NCI-H446 (cell line): ENCODE data around the gene TMEM184B.
A peak's percentile ranks its signal among the peaks of the same experiment; 100 is the strongest.
"Not testable (repeated sequence)": the region's sequence is repeated elsewhere in the genome, so short reads cannot be mapped to it uniquely, and the experiment has no call there.

Experiments used
- DNase-seq, 2 experiments: peaks; one replicate each; lab custom pipeline; 2025; lab: John Stamatoyannopoulos, UW

TMEM184B gene

GRCh38 chr22:38249301-38249700, 23.5 kb downstream of the TMEM184B start:
- DNase-seq, result no peak

DNA sequence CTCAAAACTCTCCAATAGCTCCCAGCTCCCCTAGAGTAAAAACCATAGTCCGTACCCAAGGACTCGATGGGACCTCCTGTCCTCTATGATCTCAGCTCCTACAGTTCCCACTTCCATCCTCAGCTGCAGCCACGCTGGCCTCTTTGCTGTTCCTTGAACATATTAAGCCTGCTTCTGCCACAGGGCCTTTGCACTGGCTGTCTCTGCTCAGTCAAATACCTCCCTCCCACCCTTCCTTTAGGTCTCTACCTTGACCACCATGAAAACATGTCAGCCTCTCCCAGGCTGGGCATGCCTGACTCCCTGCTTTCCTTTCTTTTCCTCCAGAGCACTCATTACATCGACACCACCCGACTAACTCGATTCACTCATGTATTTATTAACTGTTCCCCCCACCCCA, 24.5 kb downstream of the TMEM184B start:
- DNase-seq, result no peak

DNA sequence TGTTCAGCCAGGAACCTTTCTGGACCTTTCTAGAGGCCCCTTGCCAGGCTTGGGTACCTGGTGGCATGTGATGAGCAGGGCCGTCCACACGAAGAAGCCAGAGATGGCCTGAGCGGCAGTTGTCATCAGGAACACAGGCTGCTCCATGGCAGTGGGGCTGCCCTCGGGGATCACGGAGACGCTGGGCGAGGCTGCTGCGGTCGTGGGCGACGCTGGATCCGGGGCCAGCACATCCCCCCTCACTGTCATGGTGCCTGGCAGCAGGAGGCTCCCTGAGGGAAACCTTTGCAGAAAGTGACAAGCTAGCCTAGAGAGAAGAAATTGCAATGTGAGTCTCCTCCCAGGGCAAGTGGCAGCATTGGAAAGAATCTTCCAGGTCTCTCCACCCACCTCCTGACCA, 25.1 kb downstream of the TMEM184B start:
- no peak for DNase-seq

DNA sequence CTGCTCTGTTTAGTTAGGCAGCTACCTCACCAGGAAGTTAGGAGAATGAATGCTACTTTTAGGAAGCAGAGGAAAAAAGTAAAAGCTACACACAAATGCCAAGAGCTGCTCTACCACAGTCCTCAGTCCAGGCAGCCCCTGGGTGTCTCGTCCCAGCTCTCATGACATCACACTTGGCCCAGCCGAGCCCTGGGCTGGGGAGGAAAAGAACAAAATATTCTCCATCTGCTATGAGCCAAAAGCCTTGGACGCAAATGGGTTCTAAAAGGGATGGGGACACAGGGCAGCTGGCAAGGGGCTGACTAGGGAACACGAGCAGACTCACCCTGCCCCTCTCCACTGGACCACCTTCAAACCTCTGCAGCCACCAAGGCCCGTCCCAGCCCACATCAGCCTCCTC, 26.1 kb downstream of the TMEM184B start:
- peak in 1 of 2 experiments; percentile 64 for DNase-seq

- DNase-seq, result no peak
These were observed 26.7 kb downstream of the TMEM184B start for GRCh38 chr22:38246046-38246658.

GRCh38 chr22:38244106-38244505, 28.7 kb downstream of the TMEM184B start:
- DNase-seq, result no peak

- peak; percentile 42 to 82 for DNase-seq
These were observed 29.6 kb downstream of the TMEM184B start for GRCh38 chr22:38243007-38243765.

DNA sequence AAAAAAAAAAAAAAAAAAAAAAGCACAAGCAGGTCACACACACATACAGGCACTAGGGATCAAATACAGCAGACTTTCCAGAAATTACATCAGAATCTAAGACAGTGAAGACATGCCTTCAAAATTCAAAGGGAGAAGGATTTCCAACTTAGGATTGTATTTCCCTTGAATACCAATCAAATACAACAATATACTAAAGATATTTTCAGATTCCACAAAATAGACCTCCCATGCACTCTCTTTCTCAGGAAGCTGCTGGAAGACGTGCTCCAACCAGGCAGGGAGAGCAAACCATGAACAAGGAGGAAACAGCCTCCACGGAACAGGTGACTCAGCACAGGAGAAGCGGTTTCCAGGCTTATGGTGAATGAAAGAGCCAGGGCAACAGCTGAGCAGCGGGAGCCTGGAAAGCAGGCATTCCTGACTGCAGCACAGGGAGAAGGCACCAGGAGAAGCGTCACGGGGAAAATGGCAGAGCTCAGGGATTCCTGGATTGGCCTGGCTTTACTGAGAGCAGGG, 32.0 kb downstream of the TMEM184B start:
- DNase-seq, result no peak

DNA sequence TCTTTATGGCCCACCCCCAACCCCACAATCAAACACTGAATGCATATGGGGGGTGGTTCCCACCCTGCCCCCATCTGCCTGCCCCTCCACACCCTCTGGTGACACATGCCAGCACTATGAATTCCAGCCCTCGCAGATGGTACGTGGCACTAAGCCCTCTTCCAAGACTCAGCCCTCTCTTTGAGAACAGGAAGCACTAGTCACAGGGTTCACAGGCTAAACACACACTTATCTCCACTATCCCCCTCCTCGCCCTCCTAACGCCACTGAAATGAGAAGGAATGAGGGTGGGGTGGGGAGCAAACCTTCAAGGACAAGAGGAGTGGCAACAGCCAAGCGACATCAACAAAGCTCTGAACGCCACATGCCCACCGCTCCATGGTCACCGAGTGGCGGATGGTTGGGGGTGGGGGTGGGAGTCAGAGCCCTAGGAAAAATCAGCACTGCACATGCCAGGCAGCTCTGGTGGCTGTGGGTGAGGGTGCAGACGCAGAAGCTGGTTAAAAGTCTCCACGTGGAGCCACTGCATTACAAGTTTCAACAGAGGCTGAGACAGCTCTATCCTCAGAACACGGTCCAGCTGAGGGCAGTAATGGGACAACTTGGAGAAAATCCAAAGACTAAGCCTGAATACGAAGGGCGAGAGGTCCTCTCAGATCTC, 33.6 kb downstream of the TMEM184B start:
- DNase-seq, result peak in 1 of 2 experiments; percentile 10

DNA sequence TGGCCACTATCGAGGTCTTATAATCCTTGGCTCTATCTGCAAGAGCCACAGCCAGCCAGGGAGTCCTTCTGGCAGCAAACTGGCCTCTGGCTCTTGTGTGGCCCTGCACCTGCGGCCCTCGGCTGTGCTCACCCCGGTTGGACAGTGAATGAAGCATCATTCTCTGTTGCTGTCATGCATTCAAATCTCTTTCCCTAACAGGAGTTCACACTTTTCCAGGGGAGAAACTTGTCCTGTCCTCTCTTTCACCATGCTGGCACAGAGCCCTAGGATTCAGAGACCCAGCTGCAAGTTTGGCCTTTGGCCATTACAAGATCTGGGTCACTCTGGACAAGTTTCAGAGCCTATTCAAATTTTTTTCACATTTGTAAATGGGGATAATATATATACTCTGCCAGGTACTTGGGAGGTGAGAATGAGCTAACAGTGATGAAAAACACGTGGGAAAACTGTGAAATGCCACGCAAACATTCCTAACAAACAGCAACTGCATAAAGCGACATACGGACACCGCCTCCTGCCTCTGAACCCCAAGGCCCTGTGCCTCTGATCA, 34.2 kb downstream of the TMEM184B start:
- no peak for DNase-seq

DNA sequence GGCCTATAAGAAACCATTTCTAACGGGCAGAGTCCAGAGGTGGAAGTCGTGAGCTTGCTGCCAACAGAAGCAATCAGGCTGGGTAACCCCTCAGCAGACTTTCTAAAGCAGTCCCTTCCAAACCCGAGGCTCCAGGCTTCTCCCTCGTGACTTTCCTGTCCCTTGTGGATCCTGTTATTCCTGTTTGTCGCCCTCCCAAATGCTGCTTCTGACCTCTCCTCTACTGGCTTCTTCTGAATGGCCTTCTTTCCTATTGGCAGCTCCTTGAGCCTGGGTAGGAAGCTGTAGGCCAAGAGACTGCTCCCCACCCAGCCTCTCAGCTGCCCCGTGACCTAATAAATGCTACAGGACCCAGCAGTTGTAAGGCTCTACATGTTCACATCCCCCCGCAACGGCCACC, 36.0 kb downstream of the TMEM184B start:
- no peak for DNase-seq

- DNase-seq, result no peak
These were observed 37.5 kb downstream of the TMEM184B start for GRCh38 chr22:38235240-38235850.

- DNase-seq, result not testable (repeated sequence)
These were observed 39.0 kb downstream of the TMEM184B start for GRCh38 chr22:38233856-38234255.

GRCh38 chr22:38233427-38233826, 39.4 kb downstream of the TMEM184B start:
- no peak for DNase-seq

DNA sequence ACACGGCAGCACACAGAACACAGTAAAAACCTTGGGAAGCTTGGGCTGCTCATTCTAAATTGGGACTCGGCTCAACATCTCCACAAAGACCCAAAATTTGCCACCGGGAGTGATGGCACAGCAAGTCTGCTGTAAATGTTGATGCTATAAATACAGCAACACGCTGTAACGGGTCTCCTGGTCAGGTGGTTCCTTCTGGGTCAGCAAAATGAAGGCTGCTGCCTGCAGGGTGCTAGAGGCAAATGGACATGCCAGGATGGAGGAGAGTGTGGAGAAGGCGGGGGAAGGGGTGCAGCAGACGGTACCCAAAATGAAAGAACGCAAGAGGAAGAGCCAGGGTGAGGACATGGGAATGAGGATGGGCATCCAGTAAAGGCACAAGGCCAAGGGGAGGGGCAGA, 40.6 kb downstream of the TMEM184B start:
- no peak for DNase-seq

GRCh38 chr22:38230916-38231315, 41.9 kb downstream of the TMEM184B start:
- DNase-seq, result no peak

GRCh38 chr22:38230108-38230825, 42.5 kb downstream of the TMEM184B start:
- DNase-seq, result peak in 1 of 2 experiments; percentile 34

DNA sequence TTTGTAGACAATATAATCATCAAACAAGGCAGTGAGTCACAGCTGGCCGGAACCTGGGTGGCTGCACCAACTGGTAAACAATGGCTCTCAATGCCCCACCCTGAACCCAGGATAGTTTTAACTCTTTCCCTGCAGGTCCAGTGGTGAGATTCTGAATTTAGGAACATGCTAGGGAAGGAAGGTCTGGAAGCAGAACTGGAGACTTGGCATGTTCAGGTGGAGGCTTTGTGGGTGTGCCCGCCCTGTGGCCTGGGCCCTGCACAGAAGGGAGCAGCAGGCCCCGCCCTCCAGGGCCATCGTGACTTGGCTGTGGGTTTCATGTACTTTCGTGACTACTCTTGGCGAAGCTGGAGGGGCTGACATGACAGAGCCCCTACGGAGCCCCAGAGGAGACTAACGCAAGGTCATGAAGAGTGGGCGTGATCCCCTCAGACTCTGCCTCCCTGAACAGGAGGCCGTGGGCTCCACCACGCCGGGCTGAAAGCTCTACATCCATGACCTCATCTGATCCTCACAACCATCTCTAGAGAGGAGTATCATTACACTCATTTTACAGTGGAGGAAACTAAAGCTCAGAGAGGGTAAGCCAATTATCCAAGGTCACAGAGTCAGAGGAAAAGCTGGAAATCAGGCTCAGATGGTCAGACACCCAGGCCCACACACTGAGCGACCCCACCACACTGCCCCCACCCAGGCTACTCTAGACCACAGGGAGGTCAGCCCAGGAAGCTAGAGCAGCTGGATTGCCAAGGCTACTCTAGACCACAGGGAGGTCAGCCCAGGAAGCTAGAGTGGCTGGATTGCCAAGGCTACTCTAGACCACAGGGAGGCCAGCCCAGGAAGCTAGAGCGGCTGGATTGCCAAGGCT, 43.7 kb downstream of the TMEM184B start:
- no peak for DNase-seq

DNA sequence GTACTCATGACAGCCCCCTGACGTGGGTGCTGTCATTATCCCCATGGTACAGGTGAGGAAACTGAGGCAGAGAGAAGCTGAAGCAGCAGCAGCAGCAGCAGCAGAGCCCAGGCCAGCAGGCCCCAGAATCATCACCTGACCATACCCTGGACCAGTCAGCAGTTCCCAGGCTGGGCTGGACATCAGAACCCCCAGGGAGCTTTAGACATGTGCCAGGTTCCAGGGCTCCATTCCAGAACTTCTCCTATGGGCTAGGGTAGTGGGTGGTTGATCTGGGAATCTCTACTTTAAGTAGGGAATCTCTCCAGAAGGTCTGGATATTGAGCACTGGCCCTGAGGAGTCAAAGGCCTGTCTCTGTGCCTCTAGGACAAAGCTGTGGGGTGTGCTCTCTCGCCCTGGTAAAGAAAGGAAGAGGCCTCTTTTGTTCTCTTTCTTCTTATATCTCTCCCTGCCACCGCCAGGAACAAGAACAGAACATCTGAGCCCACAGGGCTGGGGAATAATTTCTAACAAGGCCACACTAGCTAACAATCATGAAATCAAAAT, 44.4 kb downstream of the TMEM184B start:
- DNase-seq, result no peak
